GM21717 (cell line): ENCODE data around the gene HIVEP2.

ENCODE experiments used
- ATAC-seq: cut with Tn5 transposase; IDR thresholded peaks from one replicate; pipeline ENCODE4 v1.9.1; 2021; ENCODE audit warnings: mild to moderate bottlenecking, moderate library complexity; ENCODE audit not compliant: unreplicated experiment

Gene HIVEP2

GRCh38 chr6:142714951-142715785 is 229.8 kb downstream of the HIVEP2 start:
- no peak for ATAC-seq

- no peak for ATAC-seq
These were observed 231.0 kb downstream of the HIVEP2 start for GRCh38 chr6:142713959-142714358.

- no peak for ATAC-seq
These were observed 232.7 kb downstream of the HIVEP2 start for GRCh38 chr6:142712231-142712630.

- ATAC-seq, result no peak
These were observed 236.3 kb downstream of the HIVEP2 start for GRCh38 chr6:142708651-142709050.

GRCh38 chr6:142707255-142707654 is 237.7 kb downstream of the HIVEP2 start:
- ATAC-seq, result no peak

- ATAC-seq, result no peak
These were observed 238.8 kb downstream of the HIVEP2 start for GRCh38 chr6:142706210-142706609.

- no peak for ATAC-seq
These were observed 239.9 kb downstream of the HIVEP2 start for GRCh38 chr6:142705054-142705453.

GRCh38 chr6:142702501-142703460 is 242.2 kb downstream of the HIVEP2 start:
- ATAC-seq, result peak; percentile 47
